ENCODE data around the gene PLTP.
A peak's percentile ranks its signal among the peaks of the same experiment; 100 is the strongest.

PLTP gene

DNA sequence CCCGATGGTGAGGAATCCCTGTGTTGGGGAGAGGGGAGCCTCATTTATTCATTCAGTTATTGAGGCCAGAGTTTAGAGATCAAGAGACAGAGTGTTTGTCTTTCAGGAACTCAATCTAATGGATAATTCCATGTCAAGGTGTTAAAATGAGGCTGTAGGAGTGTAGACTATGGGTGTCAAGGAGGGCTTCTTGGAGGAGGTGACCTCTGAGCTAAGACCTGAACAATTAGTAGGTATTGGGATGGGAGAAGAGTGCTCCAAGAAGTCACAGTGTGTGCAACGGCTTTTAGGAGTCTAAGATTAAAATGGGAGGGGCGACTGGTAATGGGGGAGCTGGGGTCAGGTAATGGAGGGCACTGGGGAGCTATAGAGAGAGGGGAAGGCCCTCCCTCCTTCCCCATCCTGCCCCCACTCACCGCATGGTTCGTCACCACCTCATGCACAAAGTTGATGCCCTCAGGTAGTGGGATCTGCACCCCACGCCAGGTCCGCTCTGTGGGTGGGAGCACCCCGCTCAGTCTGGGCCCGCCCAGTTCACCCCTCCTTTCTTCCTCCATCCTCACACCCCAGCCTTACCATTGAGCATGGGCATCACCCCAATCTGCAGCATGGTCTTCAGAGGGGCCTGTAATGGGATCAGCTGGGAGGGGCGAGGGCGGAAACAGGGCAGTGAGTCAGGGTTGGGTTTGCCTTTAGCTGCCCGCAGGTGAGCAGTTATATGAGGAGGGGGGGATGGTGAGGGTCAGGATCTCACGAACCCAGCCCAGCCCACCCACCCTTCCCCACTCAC is 12.7 kb downstream of the PLTP start:
- Histone ChIP-seq H3K4me3 (ENCODE audit: low read length) (no peak overlapping the region), H3K4me2 (ENCODE audit: low read length) (no peak overlapping the region), H3K27me3 (ENCODE audit: control insufficient read depth, insufficient read depth, low read length) (no peaks in the 10 kb centered on the region), H3K36me3 (ENCODE audit: insufficient read depth, low read length) (peaks cover 38% of the 10 kb centered on the region), H3K4me1 (ENCODE audit: control insufficient read depth, insufficient read depth, low read length) (no peaks in the 10 kb centered on the region), H3K9me3 (replicated peaks; ENCODE audit: low read length) (no peaks in the 10 kb centered on the region), H3K9ac (ENCODE audit: low read depth, low read length) (no peak overlapping the region)

DNA sequence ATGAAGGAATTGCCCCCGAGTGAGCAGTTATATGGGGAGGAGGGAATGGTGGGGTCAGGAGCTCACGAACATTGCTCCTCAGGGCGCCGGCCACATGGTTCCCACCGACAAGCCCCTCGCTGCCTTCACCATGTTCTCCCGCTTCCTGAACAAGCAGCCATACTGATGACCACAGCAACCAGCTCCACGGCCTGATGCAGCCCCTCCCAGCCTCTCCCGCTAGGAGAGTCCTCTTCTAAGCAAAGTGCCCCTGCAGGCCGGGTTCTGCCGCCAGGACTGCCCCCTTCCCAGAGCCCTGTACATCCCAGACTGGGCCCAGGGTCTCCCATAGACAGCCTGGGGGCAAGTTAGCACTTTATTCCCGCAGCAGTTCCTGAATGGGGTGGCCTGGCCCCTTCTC is 13.7 kb downstream of the PLTP start:
- Histone ChIP-seq H3K36me3 (ENCODE audit: insufficient read depth, low read length) (peaks cover 44% of the 10 kb centered on the region), H3K9ac (ENCODE audit: low read depth, low read length) (no peak overlapping the region)

DNA sequence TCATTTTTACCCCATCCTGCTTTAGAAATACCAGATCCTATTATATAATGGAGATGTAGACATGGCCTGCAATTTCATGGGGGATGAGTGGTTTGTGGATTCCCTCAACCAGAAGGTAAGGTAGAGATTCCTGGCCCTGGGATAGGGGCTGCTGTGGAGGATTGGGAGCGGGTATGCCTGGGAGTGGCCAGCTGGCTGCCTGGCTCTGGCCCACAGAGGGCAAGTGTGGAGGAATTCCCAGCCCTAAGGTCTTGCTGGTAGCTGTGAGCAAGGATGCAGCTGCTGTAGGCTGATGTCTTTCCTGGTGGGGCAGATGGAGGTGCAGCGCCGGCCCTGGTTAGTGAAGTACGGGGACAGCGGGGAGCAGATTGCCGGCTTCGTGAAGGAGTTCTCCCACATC is 14.3 kb downstream of the PLTP start:
- Histone ChIP-seq H3K4me3 (ENCODE audit: low read length) (no peak overlapping the region), H3K27me3 (ENCODE audit: control insufficient read depth, insufficient read depth, low read length) (no peaks in the 10 kb centered on the region), H3K36me3 (ENCODE audit: insufficient read depth, low read length) (peaks cover 47% of the 10 kb centered on the region), H3K4me1 (ENCODE audit: control insufficient read depth, insufficient read depth, low read length) (peaks cover 3% of the 10 kb centered on the region), H3K9me3 (replicated peaks; ENCODE audit: low read length) (no peaks in the 10 kb centered on the region), H3K9ac (ENCODE audit: low read depth, low read length) (no peak overlapping the region), H3K4me2 (ENCODE audit: low read length) (no peak overlapping the region)

More for the DNA sequence above, 13.7 kb downstream of the PLTP start:
- H3K4me2 ChIP-seq (ENCODE audit: low read length): no peak overlapping the region
- no peak overlapping the region for H3K4me3 ChIP-seq (ENCODE audit: low read length)
- H3K9me3 ChIP-seq (replicated peaks; ENCODE audit: low read length): no peaks in the 10 kb centered on the region
- H3K4me1 ChIP-seq (ENCODE audit: control insufficient read depth, insufficient read depth, low read length): no peaks in the 10 kb centered on the region
- no peaks in the 10 kb centered on the region for H3K27me3 ChIP-seq (ENCODE audit: control insufficient read depth, insufficient read depth, low read length)

- Histone ChIP-seq H3K4me2 (ENCODE audit: low read length) (no peak overlapping the region), H3K9ac (ENCODE audit: low read depth, low read length) (no peak overlapping the region), H3K36me3 (ENCODE audit: insufficient read depth, low read length) (peaks cover 51% of the 10 kb centered on the region), H3K4me1 (ENCODE audit: control insufficient read depth, insufficient read depth, low read length) (peaks cover 7% of the 10 kb centered on the region), H3K4me3 (ENCODE audit: low read length) (no peak overlapping the region), H3K9me3 (replicated peaks; ENCODE audit: low read length) (no peaks in the 10 kb centered on the region), H3K27me3 (ENCODE audit: control insufficient read depth, insufficient read depth, low read length) (no peaks in the 10 kb centered on the region)
Measured at GRCh38 chr20:45897289-45897688, 14.7 kb downstream of the PLTP start.

- Histone ChIP-seq H3K9ac (ENCODE audit: low read depth, low read length) (no peak overlapping the region), H3K27me3 (ENCODE audit: control insufficient read depth, insufficient read depth, low read length) (no peaks in the 10 kb centered on the region), H3K4me1 (ENCODE audit: control insufficient read depth, insufficient read depth, low read length) (peaks cover 13% of the 10 kb centered on the region), H3K36me3 (ENCODE audit: insufficient read depth, low read length) (peaks cover 51% of the 10 kb centered on the region), H3K4me3 (ENCODE audit: low read length) (no peak overlapping the region), H3K9me3 (replicated peaks; ENCODE audit: low read length) (no peaks in the 10 kb centered on the region), H3K4me2 (ENCODE audit: low read length) (no peak overlapping the region)
Measured at GRCh38 chr20:45896641-45897161, 15.3 kb downstream of the PLTP start.

GRCh38 chr20:45894797-45895196 is 17.2 kb downstream of the PLTP start:
- Histone ChIP-seq H3K9ac (ENCODE audit: low read depth, low read length) (no peak overlapping the region), H3K27me3 (ENCODE audit: control insufficient read depth, insufficient read depth, low read length) (no peaks in the 10 kb centered on the region), H3K9me3 (replicated peaks; ENCODE audit: low read length) (no peaks in the 10 kb centered on the region), H3K4me1 (ENCODE audit: control insufficient read depth, insufficient read depth, low read length) (peaks cover 27% of the 10 kb centered on the region), H3K36me3 (ENCODE audit: insufficient read depth, low read length) (peaks cover 51% of the 10 kb centered on the region), H3K4me2 (ENCODE audit: low read length) (no peak overlapping the region), H3K4me3 (ENCODE audit: low read length) (no peak overlapping the region)

- Histone ChIP-seq H3K36me3 (ENCODE audit: insufficient read depth, low read length) (peaks cover 47% of the 10 kb centered on the region), H3K9ac (ENCODE audit: low read depth, low read length) (no peak overlapping the region), H3K4me1 (ENCODE audit: control insufficient read depth, insufficient read depth, low read length) (peaks cover 27% of the 10 kb centered on the region), H3K4me3 (ENCODE audit: low read length) (no peak overlapping the region), H3K4me2 (ENCODE audit: low read length) (no peak overlapping the region), H3K27me3 (ENCODE audit: control insufficient read depth, insufficient read depth, low read length) (no peaks in the 10 kb centered on the region), H3K9me3 (replicated peaks; ENCODE audit: low read length) (no peaks in the 10 kb centered on the region)
Measured at GRCh38 chr20:45893831-45894230, 18.1 kb downstream of the PLTP start.

- H3K9ac ChIP-seq (ENCODE audit: low read depth, low read length): no peak overlapping the region
- no peak overlapping the region for H3K4me3 ChIP-seq (ENCODE audit: low read length)
- peaks cover 27% of the 10 kb centered on the region for H3K4me1 ChIP-seq (ENCODE audit: control insufficient read depth, insufficient read depth, low read length)
- no peak overlapping the region for H3K4me2 ChIP-seq (ENCODE audit: low read length)
- no peaks in the 10 kb centered on the region for H3K27me3 ChIP-seq (ENCODE audit: control insufficient read depth, insufficient read depth, low read length)
- H3K36me3 ChIP-seq (ENCODE audit: insufficient read depth, low read length): peaks cover 39% of the 10 kb centered on the region
- H3K9me3 ChIP-seq (replicated peaks; ENCODE audit: low read length): no peaks in the 10 kb centered on the region
Measured at GRCh38 chr20:45892828-45893500, 19.0 kb downstream of the PLTP start.

DNA sequence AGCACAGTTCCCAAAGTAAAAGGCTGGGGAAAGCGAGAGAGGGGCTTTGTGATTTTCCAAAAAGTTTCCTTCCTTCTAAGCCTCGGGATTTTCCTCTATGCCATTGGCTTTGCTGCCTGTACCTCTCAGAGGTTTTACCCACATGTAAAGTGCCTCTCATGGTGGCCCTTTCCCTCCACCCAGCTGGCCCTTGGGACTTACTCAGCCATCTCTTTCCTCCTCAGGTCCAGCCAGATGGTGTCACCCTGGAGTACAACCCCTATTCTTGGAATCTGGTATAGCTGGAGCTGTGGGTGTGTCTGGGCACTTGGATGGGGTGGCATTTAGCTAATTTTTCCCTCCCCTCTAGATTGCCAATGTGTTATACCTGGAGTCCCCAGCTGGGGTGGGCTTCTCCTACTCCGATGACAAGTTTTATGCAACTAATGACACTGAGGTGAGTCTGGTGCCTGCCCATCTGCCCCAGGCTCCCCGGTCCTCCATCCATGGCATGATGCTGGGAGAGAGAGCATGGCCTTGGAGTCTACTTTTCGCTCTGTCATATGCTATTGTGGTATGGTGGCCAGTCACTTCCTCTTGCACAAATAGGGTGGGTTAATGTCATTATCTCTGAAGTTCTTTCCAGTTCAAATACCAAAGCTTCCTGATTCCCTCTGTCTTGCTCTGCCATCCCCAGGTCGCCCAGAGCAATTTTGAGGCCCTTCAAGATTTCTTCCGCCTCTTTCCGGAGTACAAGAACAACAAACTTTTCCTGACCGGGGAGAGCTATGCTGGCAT is 19.7 kb downstream of the PLTP start:
- Histone ChIP-seq H3K4me1 (ENCODE audit: control insufficient read depth, insufficient read depth, low read length) (peaks cover 27% of the 10 kb centered on the region), H3K9me3 (replicated peaks; ENCODE audit: low read length) (no peaks in the 10 kb centered on the region), H3K9ac (ENCODE audit: low read depth, low read length) (peak overlapping the region; percentile 83), H3K4me2 (ENCODE audit: low read length) (peak overlapping the region; percentile 99), H3K36me3 (ENCODE audit: insufficient read depth, low read length) (peaks cover 32% of the 10 kb centered on the region), H3K27me3 (ENCODE audit: control insufficient read depth, insufficient read depth, low read length) (no peaks in the 10 kb centered on the region), H3K4me3 (ENCODE audit: low read length) (peak overlapping the region; percentile 95)

DNA sequence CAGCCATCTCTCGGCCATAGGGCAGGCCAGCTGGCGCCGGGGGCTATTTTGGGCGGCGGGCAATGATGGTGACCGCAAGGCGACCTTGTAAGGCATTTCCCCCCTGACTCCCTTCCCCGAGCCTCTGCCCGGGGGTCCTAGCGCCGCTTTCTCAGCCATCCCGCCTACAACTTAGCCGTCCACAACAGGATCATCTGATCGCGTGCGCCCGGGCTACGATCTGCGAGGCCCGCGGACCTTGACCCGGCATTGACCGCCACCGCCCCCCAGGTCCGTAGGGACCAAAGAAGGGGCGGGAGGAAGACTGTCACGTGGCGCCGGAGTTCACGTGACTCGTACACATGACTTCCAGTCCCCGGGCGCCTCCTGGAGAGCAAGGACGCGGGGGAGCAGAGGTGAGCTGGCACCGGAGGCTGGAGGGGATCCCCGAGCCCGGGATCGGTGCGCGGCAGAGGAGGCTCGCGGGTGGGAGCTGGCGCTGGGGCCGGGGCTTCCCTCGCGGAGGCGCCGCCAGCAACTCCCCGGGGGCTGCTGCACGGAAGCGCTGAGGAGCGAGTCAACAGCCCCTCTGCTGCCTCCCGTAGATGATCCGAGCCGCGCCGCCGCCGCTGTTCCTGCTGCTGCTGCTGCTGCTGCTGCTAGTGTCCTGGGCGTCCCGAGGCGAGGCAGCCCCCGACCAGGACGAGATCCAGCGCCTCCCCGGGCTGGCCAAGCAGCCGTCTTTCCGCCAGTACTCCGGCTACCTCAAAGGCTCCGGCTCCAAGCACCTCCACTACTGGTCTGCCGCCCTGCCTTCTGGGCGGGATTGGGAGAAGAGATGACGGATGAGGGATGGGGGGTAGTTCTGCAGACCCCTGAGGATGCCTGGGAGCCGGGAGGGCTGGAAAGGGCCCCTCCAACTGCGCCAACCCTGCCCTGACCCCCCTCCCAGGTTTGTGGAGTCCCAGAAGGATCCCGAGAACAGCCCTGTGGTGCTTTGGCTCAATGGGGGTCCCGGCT is 20.7 kb downstream of the PLTP start, which contains the start of the genes CTSA and NEURL2:
CTSA (plus strand) TSS at position 351 of the 999 bp plus-strand sequence; CDS start at position 585, 234 bp downstream.
NEURL2 (minus strand) TSS at position 224 of the 999 bp plus-strand sequence; CDS start at position 7, 217 bp downstream.
- H3K27me3 ChIP-seq (ENCODE audit: control insufficient read depth, insufficient read depth, low read length): no peaks in the 10 kb centered on the region
- H3K36me3 ChIP-seq (ENCODE audit: insufficient read depth, low read length): peaks cover 29% of the 10 kb centered on the region
- H3K9me3 ChIP-seq (replicated peaks; ENCODE audit: low read length): no peaks in the 10 kb centered on the region
- H3K4me1 ChIP-seq (ENCODE audit: control insufficient read depth, insufficient read depth, low read length): peaks cover 27% of the 10 kb centered on the region
- H3K4me3 ChIP-seq (ENCODE audit: low read length): peak within 1 kb of the TSS; percentile 95
- H3K4me2 ChIP-seq (ENCODE audit: low read length): peak within 1 kb of the TSS; percentile 99
- peak within 1 kb of the TSS; percentile 83 for H3K9ac ChIP-seq (ENCODE audit: low read depth, low read length)
